ENCODE results near the gene CLASRP.

DNA sequence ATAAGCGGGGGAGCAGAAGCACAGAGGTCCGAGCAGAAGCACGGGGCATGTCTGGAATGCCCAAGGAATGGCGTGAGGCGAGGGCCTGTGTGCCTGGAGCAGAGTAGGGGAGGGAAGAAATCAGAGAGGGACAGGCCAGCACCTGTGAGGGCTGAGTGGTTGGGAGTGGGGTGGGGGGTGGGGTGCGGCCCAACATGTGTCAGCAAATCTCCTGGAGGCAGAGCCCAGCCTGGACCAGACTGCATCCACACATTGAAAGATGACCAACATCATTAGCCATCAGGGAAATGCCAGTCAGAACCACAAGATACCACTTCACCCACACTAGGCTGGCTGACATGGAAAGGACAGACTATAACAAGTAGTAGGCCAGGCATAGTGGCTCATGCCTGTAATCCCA lies 11.2 kb downstream of the CLASRP start:
- TF ChIP-seq, protein P1, sequence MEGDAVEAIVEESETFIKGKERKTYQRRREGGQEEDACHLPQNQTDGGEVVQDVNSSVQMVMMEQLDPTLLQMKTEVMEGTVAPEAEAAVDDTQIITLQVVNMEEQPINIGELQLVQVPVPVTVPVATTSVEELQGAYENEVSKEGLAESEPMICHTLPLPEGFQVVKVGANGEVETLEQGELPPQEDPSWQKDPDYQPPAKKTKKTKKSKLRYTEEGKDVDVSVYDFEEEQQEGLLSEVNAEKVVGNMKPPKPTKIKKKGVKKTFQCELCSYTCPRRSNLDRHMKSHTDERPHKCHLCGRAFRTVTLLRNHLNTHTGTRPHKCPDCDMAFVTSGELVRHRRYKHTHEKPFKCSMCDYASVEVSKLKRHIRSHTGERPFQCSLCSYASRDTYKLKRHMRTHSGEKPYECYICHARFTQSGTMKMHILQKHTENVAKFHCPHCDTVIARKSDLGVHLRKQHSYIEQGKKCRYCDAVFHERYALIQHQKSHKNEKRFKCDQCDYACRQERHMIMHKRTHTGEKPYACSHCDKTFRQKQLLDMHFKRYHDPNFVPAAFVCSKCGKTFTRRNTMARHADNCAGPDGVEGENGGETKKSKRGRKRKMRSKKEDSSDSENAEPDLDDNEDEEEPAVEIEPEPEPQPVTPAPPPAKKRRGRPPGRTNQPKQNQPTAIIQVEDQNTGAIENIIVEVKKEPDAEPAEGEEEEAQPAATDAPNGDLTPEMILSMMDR (conservative IDR thresholded peaks at IDR 0.05; ENCODE audit: low read depth, low read length) = no peak
- no peak for TF ChIP-seq EZH2phosphoT487 (IDR thresholded peaks at IDR 0.05; ENCODE audit: borderline replicate concordance, low read length)
- no peak for TF ChIP-seq EZH2 (IDR thresholded peaks at IDR 0.05; ENCODE audit: low read length, unreplicated experiment)

All from PC-3 (cell line).